ENCODE data around the gene SLC35B2.

Gene SLC35B2

GRCh38 chr6:44257025-44257752, at the start of gene SLC35B2:
Gene SLC35B2, minus strand, starts transcription at chr6:44257528. Its CDS starts 118 bp downstream, at chr6:44257410.
- DNase-seq = peak; percentile 76 to 90 (median 85)

DNA sequence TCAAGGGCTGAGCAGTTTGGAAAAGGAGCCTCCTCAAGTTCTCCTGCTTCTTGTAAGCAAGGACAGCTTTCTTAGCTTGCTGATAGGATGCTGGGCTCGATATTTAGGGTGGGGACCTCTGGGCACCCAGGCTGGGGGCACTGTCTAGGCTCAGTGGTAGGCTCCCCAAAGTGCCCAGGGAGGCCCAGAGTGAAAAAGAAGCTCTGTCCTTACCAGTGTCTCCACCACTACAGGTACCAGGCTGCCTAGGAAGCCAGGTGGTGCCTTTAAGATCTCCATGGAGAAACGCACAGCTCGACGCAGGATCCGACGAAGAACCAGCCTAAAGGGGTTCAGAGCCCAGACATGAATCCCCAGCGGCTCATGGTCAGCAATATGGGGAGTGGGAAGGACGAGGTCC, 49.4 kb upstream of the SLC35B2 start:
- DNase-seq = no peak

GRCh38 chr6:44305200-44305725, 47.9 kb upstream of the SLC35B2 start:
- DNase-seq = no peak

- peak in 2 of 3 experiments; percentile 15 to 31 for DNase-seq
Measured at GRCh38 chr6:44304282-44305199, 47.2 kb upstream of the SLC35B2 start.

- no peak for DNase-seq
Measured at GRCh38 chr6:44303842-44304241, 46.5 kb upstream of the SLC35B2 start.

DNA sequence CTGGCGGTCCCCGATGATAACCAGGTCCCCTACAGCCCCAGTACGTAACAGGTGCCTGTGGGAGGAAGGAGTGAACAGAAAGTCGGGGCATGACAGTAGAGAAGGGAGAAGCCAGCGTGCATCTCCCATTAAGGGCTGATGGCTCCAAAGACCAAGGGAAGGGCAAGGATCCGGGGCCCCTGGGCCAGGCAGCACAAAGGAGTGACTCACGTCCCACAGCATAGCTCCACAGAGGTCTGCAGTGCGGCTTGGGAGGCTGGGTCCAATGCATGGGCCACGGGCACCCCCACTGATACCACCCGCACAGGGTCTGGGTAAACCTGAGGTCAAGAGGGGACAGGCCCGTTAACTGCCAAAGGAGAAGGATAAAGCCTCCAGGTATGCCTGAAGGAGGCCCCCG, 45.5 kb upstream of the SLC35B2 start:
- no peak for DNase-seq

- DNase-seq = no peak
Measured at GRCh38 chr6:44301782-44302564, 44.6 kb upstream of the SLC35B2 start.

- no peak for DNase-seq
Measured at GRCh38 chr6:44301106-44301505, 43.8 kb upstream of the SLC35B2 start.

- DNase-seq = no peak
Measured at GRCh38 chr6:44300292-44300823, 43.0 kb upstream of the SLC35B2 start.

DNA sequence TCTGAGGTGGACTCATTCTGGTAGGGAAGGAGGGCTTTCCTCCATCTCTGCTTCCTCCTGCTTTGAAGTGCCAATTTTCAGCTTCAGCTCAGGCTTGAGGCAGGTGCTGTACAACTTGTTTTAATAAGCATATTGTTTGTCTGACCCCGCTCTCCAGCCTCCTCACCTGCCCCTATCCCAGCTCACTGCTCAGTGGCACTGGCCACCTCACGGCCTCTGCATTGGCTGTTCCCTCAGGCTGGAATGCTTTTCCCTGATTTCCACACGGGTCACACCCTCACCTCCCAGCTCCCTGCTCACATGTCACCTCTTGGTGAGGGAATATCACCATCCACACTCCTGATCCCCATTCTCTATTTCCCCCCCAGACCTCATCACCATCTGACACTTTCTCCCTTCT, 41.5 kb upstream of the SLC35B2 start:
- peak in 1 of 3 experiments; percentile 21 for DNase-seq

DNA sequence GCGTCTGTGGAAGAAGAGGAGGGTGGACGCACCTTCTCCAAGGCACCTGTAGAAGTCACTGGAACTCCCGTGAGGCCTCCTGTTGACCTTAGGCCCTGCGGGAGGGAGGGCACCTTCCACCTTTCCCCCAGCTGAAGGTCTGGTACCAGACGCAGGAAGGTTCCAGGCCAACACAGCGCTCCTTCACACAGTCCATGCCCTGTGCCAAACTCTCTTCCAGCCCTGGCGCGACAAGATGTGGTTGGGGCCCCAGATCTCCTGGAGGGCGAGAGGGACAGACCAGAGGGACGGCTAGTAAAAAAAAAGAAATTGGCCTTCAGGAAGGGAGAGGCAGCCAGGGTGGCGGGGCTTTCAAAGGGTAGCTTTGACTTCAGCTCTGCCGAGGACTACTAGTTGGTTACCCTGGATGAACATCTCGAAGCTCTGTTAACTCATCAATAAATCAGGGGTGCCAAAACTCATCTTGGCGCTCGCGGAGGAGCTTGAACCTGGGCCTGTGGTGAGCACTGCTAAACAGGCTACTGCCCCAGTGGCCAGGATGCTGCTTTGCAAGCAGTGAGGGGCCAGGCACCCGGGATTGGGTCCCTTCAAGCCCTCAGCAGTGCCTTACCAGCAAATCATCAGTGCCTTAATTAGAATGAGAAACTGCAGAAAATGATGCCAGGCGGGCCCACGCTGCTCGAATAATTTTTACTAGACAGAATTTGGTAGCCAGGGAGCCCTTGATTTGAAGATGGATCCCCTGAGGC, 40.9 kb upstream of the SLC35B2 start:
- peak in 1 of 3 experiments; percentile 50 for DNase-seq

DNA sequence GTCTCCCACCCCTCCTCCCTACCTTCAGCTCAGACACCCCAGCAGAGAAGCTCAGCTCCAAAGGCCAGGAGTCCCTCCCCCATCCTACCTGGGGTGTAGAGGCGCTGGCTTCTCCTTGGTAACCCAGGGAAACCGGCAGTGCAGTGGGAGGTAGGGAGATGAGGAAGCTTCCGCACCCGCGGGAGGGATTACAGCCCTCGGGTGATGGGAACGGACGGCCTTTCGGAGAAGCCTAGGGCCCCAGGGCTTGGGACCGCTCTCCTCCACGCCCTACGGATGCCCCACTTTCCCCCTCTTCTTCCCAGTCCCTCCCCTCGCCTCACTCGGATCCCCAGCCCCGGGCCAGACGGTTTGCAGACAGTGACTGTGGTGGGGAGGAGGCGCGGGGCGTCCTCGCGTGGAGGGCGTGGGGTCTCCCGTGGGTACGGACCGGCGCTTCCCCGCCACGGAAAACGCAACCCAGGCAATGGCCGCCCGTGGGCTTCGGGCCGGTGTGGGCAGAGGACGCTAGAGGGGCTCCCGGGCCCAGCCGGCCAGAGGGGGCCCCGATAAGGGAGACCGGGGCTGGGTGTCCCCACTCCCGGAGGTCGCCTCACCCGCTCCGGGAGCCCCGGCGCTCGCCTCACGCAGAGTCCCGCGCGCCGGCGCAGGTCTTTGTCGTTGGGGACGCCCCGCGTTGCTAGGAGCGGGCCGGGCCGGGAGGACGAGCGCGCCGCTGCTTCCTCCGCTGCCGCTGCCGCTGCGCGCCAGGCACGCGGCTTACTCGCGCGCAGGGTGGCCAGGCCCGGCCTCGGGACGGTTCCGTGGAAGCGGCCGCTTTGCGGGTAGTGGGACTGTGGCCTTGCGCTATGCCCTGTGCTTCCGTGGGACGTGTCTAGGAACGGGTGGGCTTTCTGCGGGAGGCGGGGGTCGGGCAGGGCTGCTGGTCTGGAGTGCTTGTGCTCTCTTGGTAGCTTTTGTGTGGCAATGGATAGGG, 40.0 kb upstream of the SLC35B2 start:
- DNase-seq = peak; percentile 38 to 77 (median 75)

DNA sequence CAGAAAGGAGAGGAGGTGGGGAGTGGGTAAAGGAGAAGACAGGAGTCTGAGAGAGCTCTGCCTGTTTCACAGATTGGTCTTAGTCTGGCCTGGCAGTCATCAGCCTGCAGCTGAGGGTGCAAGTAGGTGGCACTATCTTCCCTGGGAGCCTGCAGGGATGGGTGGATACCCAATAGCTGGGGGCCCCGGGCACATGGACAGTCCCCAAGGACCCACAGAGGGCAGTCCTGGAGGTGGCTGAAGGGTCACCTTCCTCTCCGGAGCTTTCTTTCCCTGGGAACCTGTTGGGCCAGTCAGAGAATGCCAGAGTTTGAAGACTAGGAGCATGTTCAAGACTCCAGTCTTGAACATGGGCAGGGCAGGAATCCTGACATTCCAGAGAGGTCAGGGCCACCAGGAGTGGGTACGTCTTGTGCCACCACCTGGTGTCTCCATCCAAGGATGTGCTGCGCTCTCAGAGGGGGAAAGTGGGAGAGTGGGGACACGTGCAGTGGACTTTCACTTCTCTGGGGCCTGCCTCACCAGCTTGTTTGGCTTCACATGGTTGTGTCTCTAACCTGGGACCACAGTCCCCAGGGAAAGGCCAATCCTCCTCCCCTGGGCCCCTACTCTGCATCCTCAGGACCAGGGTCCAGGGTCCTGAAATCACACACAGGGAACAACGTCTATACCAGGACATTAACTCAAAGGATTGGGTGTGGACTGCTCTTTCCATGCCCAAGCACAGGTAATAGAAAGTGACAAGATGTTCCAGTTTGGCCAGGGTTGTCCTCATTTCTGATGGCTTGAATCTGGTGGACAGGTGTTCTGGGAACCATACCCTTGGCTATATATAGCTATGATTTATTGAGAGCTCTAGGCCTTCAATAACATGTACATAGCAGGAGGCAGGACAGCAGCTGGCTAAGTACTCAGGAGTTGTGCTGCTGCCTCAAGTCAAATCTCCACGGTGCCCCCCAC, 37.8 kb upstream of the SLC35B2 start:
- no peak for DNase-seq

GRCh38 chr6:44292661-44293365, 35.5 kb upstream of the SLC35B2 start:
- DNase-seq = no peak

- no peak for DNase-seq
Measured at GRCh38 chr6:44291841-44292240, 34.5 kb upstream of the SLC35B2 start.

DNA sequence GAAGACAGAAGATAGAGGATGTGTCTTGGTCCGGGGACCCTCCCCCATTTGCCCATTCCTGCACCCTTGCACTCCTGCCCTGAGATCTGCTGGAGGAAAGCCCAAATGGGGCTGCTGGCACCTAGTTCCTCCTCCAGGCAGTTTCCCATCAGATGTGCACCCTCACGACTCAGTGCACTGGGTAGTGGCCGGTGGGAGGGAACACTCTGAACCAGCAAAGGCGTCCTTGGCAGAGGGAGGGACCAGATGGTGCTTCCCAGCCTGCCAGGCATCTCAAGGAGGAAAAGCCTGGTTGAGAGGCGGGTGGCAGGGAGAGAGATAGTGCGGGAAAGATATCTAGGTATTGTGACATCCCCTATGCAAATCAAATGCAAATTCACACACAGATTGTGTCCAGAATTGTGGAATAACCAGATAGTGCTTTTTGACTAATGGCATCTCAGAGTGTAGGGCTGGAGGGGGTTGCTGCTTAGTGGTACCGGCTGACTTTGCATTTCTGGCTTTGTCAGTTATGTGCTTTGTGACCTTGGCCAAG, 32.5 kb upstream of the SLC35B2 start:
- DNase-seq = no peak

DNA sequence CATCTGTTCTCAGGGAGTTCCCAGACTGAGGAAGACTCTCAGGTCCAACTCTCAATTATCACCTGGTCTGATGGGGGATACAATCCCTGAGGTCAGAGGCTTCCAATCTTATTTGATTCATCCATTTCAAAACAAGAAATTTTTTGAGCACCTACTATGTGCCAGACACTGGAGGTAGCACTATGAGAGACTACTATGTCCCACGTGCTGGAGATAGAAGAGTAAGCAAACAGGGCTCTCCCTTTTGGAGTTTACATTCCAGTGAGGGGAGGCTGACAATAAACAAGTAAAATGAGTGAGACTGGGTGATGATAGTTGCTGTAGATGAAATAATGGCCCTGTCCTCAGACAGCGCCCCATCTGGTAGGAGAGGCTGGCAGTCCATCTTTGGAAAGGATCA, 29.4 kb upstream of the SLC35B2 start:
- no peak for DNase-seq

DNA sequence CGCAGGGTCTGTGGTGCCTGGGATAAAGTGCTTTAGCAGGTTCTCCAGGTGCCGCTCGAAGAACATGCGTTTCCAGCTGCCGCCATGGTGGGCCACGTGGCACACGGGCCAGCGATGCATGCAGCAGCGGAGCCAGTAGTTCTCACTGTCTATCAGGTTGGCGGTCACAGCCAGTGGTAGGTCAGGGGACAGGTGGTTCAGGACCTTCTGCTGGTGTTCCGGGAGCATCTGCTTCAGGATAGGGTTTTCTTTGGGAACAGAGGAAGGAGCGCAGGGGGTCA, 28.9 kb upstream of the SLC35B2 start:
- no peak for DNase-seq
